ENCODE measurements around the gene AKAP6. TPM values are rescaled to one million over a fixed set of nuclear protein-coding genes. Genes with fewer than 3 reads are reported as not detected.
A peak's percentile ranks its signal among the peaks of the same experiment; 100 is the strongest.

The AKAP6 gene
- total RNA-seq, 1 experiment from 2014 or later = 0.96 TPM

GRCh38 chr14:32531942-32532515 is 202.9 kb downstream of the AKAP6 start:
- no peak for DNase-seq (ENCODE audit: low read depth)

GRCh38 chr14:32534145-32534544 is 205.0 kb downstream of the AKAP6 start:
- DNase-seq (ENCODE audit: low read depth) = no peak

GRCh38 chr14:32536175-32536574 is 207.1 kb downstream of the AKAP6 start:
- DNase-seq (ENCODE audit: low read depth) = no peak

- no peak for DNase-seq (ENCODE audit: low read depth)
Measured at GRCh38 chr14:32537166-32537565, 208.1 kb downstream of the AKAP6 start.

GRCh38 chr14:32542507-32542906 is 213.4 kb downstream of the AKAP6 start:
- peak; percentile 23 for DNase-seq (ENCODE audit: low read depth)

GRCh38 chr14:32545095-32545494 is 216.0 kb downstream of the AKAP6 start:
- no peak for DNase-seq (ENCODE audit: low read depth)

- no peak for DNase-seq (ENCODE audit: low read depth)
Measured at GRCh38 chr14:32545506-32546210, 216.6 kb downstream of the AKAP6 start.

- no peak for DNase-seq (ENCODE audit: low read depth)
Measured at GRCh38 chr14:32546246-32546645, 217.1 kb downstream of the AKAP6 start.

- DNase-seq (ENCODE audit: low read depth) = no peak
Measured at GRCh38 chr14:32552766-32553165, 223.7 kb downstream of the AKAP6 start.

GRCh38 chr14:32559048-32559447 is 229.9 kb downstream of the AKAP6 start:
- no peak for DNase-seq (ENCODE audit: low read depth)

GRCh38 chr14:32559590-32559989 is 230.5 kb downstream of the AKAP6 start:
- no peak for DNase-seq (ENCODE audit: low read depth)

- DNase-seq (ENCODE audit: low read depth) = peak; percentile 61
Measured at GRCh38 chr14:32560209-32560857, 231.2 kb downstream of the AKAP6 start.

GRCh38 chr14:32561520-32561919 is 232.4 kb downstream of the AKAP6 start:
- DNase-seq (ENCODE audit: low read depth) = no peak

- peak; percentile 30 for DNase-seq (ENCODE audit: low read depth)
Measured at GRCh38 chr14:32564596-32564995, 235.5 kb downstream of the AKAP6 start.

GRCh38 chr14:32565256-32565655 is 236.2 kb downstream of the AKAP6 start:
- no peak for DNase-seq (ENCODE audit: low read depth)

GRCh38 chr14:32567543-32568384 is 238.7 kb downstream of the AKAP6 start:
- no peak for DNase-seq (ENCODE audit: low read depth)

GRCh38 chr14:32571551-32571950 is 242.5 kb downstream of the AKAP6 start:
- DNase-seq (ENCODE audit: low read depth) = no peak

- no peak for DNase-seq (ENCODE audit: low read depth)
Measured at GRCh38 chr14:32571995-32572866, 243.1 kb downstream of the AKAP6 start.

GRCh38 chr14:32572867-32573150 is 243.7 kb downstream of the AKAP6 start:
- DNase-seq (ENCODE audit: low read depth) = no peak

- DNase-seq (ENCODE audit: low read depth) = no peak
Measured at GRCh38 chr14:32574269-32574668, 245.2 kb downstream of the AKAP6 start.
